Esophagus muscularis mucosa (tissue), 4 donors: Measurements from ENCODE around the gene PRDM15. TPM values are rescaled to one million over a fixed set of nuclear protein-coding genes. Genes with fewer than 3 reads are reported as not detected.

Experiments used
- DNase-seq: peaks from one replicate; pipeline ENCODE4 v3.0.0-alpha.2; 2017; ENCODE audit errors: extremely low spot score
- H3K27ac ChIP-seq, 4 donors: fragments of 200-600 bp; sonication (generic); replicated peaks in 1 of 4; 1 replicate in 3 of 4; 2 replicates in 1 of 4; pipeline ENCODE4 v1.5.1; 2016 to 2019; ENCODE audit warnings: mild to moderate bottlenecking in 1 of 4
- H3K27me3 ChIP-seq, 4 donors: fragments of 200-600 bp; sonication (generic); one replicate each; pipeline versions ENCODE4 v1.5.1 to v1.6.0; 2016 to 2019
- H3K36me3 ChIP-seq, 4 donors: fragments of 200-600 bp; sonication (generic); one replicate each; pipeline ENCODE4 v1.5.1; 2016 to 2019
- H3K4me1 ChIP-seq, 4 donors: fragments of 200-600 bp; sonication (generic); one replicate each; pipeline ENCODE4 v1.5.1; 2016 to 2019
- H3K4me3 ChIP-seq, 4 donors: fragments of 200-600 bp; sonication (generic); 1 replicate in 2 of 4; 2 replicates in 2 of 4; pipeline ENCODE4 v1.5.1; 2016 to 2019; ENCODE audit warnings: mild to moderate bottlenecking in 4 of 4, moderate library complexity in 1 of 4
- H3K9me3 ChIP-seq, 4 donors: fragments of 200-600 bp; sonication (generic); 1 replicate in 3 of 4; 2 replicates in 1 of 4; pipeline ENCODE4 v1.5.1; 2016 to 2019
- EP300 ChIP-seq: sonication (generic); formaldehyde crosslinking; IDR thresholded peaks from one replicate; pipeline ENCODE4 v1.6.1; 2017; ENCODE audit warnings: antibody characterized with exemption
- POLR2A ChIP-seq: fragments of 450-650 bp; IDR thresholded peaks from one replicate; pipeline ENCODE4 v1.6.1; 2017; ENCODE audit warnings: antibody characterized with exemption, moderate library complexity, mild to moderate bottlenecking, low read depth
- POLR2AphosphoS5 ChIP-seq, 2 donors: sonication (generic); formaldehyde crosslinking; IDR thresholded peaks; one replicate each; pipeline ENCODE4 v1.6.1; 2017; ENCODE audit warnings: antibody characterized with exemption in 2 of 2
- WGBS: methylation state at CpG from one replicate; pipeline ENCODE4 v1.1.5; 2018; 5-methylcytosine and 5-hydroxymethylcytosine counted together
- intact Hi-C: fragments of 100-400 bp; cut with DNase I; formaldehyde crosslinking; loops from one replicate; pipeline ENCODE4 v1.15.1; 2023
- total RNA-seq, 4 donors: library from RNA; depleted of rRNA; stranded (reverse); fragments of >200 nt; gene quantifications; one replicate each; pipeline versions ENCODE4 v1.1.0 to v1.2.1, GENCODE V29; 2016
- TF ChIP-seq, protein P1 (sequence below), 3 experiments: fragments of 200-600 bp in 2 of 3; fragments of 450-650 bp in 1 of 3; sonication (generic) in 2 of 3; IDR thresholded peaks; one replicate each; pipeline ENCODE4 v1.5.1; 2017 to 2019; ENCODE audit warnings: antibody characterized with exemption in 3 of 3, mild to moderate bottlenecking in 2 of 3, moderate library complexity in 1 of 3

Gene PRDM15
- total RNA-seq, 4 donors from 2014 or later: 5.0 to 6.3 (median 5.4) TPM

DNA sequence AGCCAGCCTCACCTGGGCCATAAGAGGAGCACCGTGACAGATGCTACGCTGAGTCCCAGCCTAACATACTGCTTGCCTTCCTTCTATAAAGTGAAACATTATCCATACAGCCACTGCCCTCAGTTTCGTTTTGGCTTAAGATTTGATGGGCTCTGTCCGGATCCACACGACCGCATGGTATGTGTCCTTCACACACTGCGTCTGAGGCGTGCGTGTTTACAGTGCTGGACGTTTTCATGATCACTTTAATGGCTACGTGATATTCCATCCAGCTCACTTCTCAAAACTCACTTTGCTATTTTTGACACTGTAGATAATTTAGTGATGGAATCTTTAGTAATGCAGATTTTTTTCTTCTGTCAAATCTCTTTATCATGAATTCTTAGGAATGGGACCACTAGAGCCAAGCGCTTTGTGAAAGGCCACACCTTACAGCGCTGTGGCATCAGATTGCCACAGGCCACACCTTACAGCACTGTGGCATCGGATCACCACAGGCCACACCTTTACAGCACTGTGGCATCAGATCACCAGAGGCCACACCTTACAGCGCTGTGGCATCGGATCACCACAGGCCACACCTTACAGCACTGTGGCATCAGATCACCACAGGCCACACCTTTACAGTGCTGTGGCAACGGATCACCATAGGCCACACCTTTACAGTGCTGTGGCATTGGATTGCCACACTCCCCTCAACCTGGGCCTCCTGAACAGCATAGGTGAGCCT is 47.1 kb downstream of the PRDM15 start:
- DNase-seq: no peak
- no peaks in the 10 kb centered on the region for H3K27me3 ChIP-seq
- intact Hi-C loops: no loop called here
- no peaks in the 10 kb centered on the region for H3K4me1 ChIP-seq
- H3K4me3 ChIP-seq: no peak overlapping the region
- TF ChIP-seq EP300: no peak
- 94% methylated on average over 17 of the region's 17 CpGs for WGBS
- peaks cover 27 to 67% (median 56%) of the 10 kb centered on the region in 4 donors for H3K36me3 ChIP-seq
- H3K27ac ChIP-seq: no peak overlapping the region
- H3K9me3 ChIP-seq: no peaks in the 10 kb centered on the region

DNA sequence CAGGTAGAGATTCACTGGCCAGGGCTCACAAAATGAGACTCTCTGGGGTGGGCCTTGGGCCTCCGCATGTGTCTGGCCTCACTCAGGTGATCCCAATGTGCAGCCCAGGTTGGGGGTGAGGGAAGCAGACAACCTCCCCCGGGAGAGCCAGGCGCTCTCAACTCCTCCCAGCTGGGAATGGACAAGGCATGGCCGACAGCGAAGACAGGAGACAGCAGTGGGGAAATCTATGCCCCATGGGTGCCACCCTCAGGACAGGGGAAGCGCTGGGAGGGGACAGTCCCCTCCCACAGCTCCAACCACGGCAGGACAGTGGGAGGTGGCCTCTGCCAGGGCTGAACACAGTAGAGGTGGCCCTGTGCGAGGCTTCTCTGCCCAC is 47.7 kb downstream of the PRDM15 start:
- intact Hi-C loops: no loop called here
- TF ChIP-seq, protein P1, sequence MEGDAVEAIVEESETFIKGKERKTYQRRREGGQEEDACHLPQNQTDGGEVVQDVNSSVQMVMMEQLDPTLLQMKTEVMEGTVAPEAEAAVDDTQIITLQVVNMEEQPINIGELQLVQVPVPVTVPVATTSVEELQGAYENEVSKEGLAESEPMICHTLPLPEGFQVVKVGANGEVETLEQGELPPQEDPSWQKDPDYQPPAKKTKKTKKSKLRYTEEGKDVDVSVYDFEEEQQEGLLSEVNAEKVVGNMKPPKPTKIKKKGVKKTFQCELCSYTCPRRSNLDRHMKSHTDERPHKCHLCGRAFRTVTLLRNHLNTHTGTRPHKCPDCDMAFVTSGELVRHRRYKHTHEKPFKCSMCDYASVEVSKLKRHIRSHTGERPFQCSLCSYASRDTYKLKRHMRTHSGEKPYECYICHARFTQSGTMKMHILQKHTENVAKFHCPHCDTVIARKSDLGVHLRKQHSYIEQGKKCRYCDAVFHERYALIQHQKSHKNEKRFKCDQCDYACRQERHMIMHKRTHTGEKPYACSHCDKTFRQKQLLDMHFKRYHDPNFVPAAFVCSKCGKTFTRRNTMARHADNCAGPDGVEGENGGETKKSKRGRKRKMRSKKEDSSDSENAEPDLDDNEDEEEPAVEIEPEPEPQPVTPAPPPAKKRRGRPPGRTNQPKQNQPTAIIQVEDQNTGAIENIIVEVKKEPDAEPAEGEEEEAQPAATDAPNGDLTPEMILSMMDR (IDR thresholded peaks at IDR 0.05): no peak
- TF ChIP-seq EP300: no peak
- no peak for TF ChIP-seq POLR2AphosphoS5 (IDR thresholded peaks at IDR 0.05)
- no peak for TF ChIP-seq POLR2A
- Histone ChIP-seq H3K9me3 (no peaks in the 10 kb centered on the region), H3K36me3 (peaks cover 24 to 67% (median 57%) of the 10 kb centered on the region in 4 donors), H3K27me3 (no peaks in the 10 kb centered on the region), H3K4me1 (no peaks in the 10 kb centered on the region), H3K27ac (no peak overlapping the region), H3K4me3 (no peak overlapping the region)
- no peak for DNase-seq
- no CpG with 5 or more reads among the region's 8 CpGs for WGBS

DNA sequence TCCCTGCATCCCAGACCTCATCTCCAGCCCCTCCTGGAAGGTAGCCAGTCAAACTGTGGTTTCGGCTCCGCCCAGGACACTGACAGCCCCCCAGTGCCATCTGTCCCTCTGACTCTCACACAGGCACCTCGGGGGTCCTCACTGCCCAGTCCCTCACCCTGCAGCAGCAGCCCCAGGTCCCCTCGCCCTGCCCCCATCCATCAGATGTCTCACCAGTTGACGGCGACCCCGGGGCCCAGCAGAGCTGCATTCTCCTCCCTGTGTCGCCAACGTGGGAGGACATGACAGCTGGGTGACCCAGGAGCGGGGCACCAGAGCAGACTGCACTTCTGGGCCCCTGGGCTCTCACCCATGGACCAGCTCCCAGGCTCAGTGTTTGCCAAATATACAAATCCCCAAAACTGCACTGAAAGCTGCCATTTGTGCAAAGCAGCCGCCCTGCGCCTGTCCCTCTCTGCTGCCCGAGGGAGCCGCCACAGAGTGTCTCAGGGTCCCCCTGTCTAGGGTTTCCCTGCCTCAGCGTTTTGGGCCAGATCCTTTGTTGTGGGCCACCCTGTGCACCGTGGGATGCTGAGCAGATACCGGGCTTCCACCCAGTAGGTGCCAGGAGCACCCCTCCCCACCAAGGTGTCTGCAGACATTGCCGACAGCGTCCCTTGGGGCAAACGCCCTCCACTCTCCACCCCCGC is 48.2 kb downstream of the PRDM15 start:
- H3K36me3 ChIP-seq: peaks cover 19 to 67% (median 56%) of the 10 kb centered on the region in 4 donors
- 83% methylated on average over 13 of the region's 21 CpGs for WGBS

DNA sequence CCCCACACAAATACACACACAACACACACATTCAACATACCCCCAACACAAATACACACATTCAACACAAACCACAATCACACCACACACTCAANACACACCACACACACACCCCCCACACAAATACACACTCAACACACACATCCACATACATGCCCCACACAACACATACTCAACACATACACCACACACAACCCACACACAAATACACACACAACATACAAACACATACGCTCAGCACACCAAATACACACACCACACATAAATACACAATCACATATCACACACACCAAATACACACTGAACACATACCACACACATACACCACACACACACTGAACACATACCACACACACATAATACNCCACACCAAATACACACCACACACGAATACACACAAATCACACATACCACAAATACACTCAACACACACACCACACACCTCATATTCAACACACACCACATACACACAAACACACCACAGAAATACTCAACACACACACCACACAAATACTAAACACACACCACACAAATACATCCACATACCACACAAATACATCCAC is 48.9 kb downstream of the PRDM15 start:
- TF ChIP-seq POLR2A (no peak), EP300 (no peak), POLR2AphosphoS5 (IDR thresholded peaks at IDR 0.05) (no peak)
- TF ChIP-seq, protein P1 (IDR thresholded peaks at IDR 0.05): no peak
- H3K4me1 ChIP-seq: no peaks in the 10 kb centered on the region
- H3K36me3 ChIP-seq: peaks cover 17 to 67% (median 56%) of the 10 kb centered on the region in 4 donors
- H3K27me3 ChIP-seq: no peaks in the 10 kb centered on the region
- no peak overlapping the region for H3K27ac ChIP-seq
- no peak for DNase-seq
- intact Hi-C loops: no loop called here
- no peaks in the 10 kb centered on the region for H3K9me3 ChIP-seq
- WGBS: 94% methylated on average over 2 of the region's 2 CpGs
- no peak overlapping the region for H3K4me3 ChIP-seq

More for the DNA sequence above, 48.2 kb downstream of the PRDM15 start:
- no peak overlapping the region for H3K4me3 ChIP-seq
- DNase-seq: no peak
- intact Hi-C loops: no loop called here
- H3K27me3 ChIP-seq: no peaks in the 10 kb centered on the region
- H3K9me3 ChIP-seq: no peaks in the 10 kb centered on the region
- no peak overlapping the region for H3K27ac ChIP-seq
- TF ChIP-seq POLR2AphosphoS5 (IDR thresholded peaks at IDR 0.05): no peak
- no peak for TF ChIP-seq EP300
- TF ChIP-seq POLR2A: no peak
- TF ChIP-seq, protein P1 (IDR thresholded peaks at IDR 0.05): no peak
- no peaks in the 10 kb centered on the region for H3K4me1 ChIP-seq

DNA sequence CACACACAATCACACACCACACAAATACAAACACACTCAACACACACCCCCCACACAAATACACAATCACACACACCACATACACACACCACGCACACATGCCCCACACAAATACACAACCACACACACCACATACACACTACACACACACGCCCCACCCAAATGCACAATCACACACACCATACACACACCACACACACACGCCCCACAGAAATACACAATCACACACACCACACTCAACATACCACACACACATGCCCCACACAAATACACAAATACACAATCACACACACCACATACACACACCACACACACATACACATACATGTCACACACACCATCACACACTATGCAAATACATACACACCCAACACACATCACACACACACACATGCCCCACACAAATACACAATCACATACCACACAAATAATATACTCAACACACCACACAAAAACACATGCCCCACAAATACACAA is 50.2 kb downstream of the PRDM15 start:
- H3K36me3 ChIP-seq: peaks cover 7 to 66% (median 54%) of the 10 kb centered on the region in 4 donors
- no peaks in the 10 kb centered on the region for H3K4me1 ChIP-seq
- WGBS: 63% methylated on average over 3 of the region's 3 CpGs
- intact Hi-C loops: no loop called here
- no peaks in the 10 kb centered on the region for H3K27me3 ChIP-seq
- no peaks in the 10 kb centered on the region for H3K9me3 ChIP-seq
- no peak for TF ChIP-seq POLR2AphosphoS5 (IDR thresholded peaks at IDR 0.05)
- no peak for TF ChIP-seq EP300
- TF ChIP-seq POLR2A: no peak
- TF ChIP-seq, protein P1 (IDR thresholded peaks at IDR 0.05): no peak
- no peak for DNase-seq
- H3K4me3 ChIP-seq: no peak overlapping the region
- no peak overlapping the region for H3K27ac ChIP-seq
